GM10847 (cell line): ENCODE data around the gene GRID2.

Source experiments
- POLR2A ChIP-seq: IDR thresholded peaks from 2 replicates; pipeline ENCODE4 v1.6.1; 2011; ENCODE audit not compliant: insufficient read length; ENCODE audit errors: extremely low read depth

Gene GRID2

DNA sequence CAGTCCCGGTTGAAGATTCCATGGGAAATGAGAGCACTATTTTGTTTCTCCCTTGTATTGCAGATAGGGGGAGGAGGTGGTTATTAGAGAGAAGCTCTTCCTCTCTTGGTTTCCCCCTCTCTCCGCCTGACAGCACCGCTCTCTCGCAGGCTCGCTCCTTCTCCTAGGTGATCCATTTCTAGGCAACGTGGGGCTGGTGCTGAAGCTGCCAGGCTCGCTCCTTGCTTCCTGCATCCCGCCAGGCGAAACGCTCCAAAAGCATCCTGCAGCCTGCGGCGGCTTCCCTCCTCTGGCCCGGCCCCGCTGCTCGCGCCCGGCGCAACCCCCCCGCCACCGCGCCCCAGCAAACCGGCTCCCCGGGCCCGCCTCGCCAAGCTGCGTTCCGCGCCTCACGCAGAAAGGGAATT lies at the start of gene GRID2:
TSS of gene GRID2 (plus strand) at position 346 of the 407 bp plus-strand sequence.
- no peak for TF ChIP-seq POLR2A

- no peak for TF ChIP-seq POLR2A
Measured at GRCh38 chr4:92253986-92254671, 49.6 kb upstream of the GRID2 start.

DNA sequence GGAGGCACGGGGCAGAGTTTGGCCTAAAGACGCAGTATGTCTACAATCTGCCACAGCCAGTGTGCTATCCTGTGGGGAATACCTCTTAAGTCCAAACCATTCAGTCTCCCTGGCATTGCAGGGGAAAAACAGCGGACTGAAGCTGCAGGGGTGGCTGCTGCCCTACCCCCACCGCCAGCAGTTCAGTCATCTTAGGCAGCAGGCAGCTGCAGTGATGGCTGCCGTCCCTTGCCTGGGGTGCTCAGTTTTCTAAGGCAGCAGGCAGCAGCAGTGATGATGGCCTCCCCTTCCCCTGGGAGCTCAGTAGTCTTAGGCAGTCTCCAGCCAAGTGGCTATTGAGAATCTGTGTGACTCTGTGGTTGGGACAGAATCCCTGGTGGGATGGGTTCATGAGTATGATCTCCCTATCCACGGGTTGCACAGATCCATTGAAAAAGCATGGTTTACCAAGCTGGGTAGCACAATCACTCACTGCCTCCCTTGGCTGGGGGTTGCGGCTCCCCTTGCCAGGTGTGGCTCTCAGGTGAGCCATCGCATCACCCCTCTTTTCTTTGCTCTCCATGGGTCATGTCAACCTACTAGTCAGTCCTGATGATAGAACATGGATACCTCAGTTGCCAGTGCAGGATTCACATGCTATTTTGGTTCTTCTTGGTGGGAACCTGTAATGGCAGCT lies 48.9 kb upstream of the GRID2 start:
- TF ChIP-seq POLR2A: no peak

DNA sequence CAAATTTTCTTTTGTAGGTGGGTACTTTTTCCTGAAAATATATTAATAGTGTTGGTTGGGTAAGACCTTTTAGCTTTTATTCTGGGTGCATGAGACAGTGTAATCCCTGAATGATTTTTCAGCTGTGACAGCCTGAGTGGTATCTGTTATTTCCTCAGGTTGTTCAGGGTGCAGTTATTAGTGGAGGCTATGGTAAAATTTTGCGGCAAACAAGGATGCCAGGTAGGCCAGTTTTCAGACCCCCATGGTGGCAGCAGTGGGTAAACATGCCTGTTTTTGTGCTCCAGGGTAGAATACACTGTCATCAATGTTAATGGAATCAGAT lies 47.9 kb upstream of the GRID2 start:
- TF ChIP-seq POLR2A: no peak

GRCh38 chr4:92257931-92258857 lies 45.6 kb upstream of the GRID2 start:
- TF ChIP-seq POLR2A: no peak

DNA sequence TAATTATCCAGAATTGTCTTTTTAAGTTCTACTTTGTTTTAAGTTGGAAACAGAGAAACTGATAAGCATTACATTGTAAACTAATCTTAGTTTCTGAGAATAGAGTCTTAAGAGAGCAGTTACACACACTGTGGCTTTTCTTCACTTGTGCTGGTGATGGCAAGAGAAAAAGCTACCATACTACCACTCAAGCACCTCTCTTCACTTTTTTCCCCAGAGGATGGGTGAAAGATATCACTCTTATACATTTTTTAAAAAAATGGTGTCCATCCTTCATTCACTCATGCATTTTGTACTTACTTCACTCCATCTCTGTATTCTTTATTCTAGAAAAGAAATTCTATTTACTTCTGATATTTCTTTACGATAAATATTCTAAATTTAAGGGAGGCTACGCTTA lies 42.5 kb upstream of the GRID2 start:
- TF ChIP-seq POLR2A: no peak

GRCh38 chr4:92262371-92262770 lies 41.4 kb upstream of the GRID2 start:
- no peak for TF ChIP-seq POLR2A

GRCh38 chr4:92263010-92263409 lies 40.8 kb upstream of the GRID2 start:
- TF ChIP-seq POLR2A: no peak

GRCh38 chr4:92263575-92263974 lies 40.2 kb upstream of the GRID2 start:
- TF ChIP-seq POLR2A: no peak

DNA sequence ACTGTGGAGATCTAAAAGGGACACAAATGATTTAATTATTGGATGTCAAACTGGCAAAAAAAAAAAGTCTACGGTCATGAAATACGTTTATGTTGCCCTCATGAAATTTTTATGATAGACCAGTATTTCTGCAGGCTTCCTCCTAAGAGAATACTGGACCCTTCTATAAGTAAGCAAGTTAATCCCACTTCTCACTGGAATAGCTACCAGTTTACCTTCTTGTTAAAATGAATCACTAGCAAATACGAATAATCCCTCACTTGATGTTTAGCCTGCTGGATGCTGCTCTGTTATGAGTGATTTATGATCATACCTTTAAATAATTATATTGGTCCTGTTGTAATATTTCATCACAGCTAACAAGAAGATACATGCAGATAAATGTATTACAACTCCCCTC lies 39.6 kb upstream of the GRID2 start:
- TF ChIP-seq POLR2A: no peak

DNA sequence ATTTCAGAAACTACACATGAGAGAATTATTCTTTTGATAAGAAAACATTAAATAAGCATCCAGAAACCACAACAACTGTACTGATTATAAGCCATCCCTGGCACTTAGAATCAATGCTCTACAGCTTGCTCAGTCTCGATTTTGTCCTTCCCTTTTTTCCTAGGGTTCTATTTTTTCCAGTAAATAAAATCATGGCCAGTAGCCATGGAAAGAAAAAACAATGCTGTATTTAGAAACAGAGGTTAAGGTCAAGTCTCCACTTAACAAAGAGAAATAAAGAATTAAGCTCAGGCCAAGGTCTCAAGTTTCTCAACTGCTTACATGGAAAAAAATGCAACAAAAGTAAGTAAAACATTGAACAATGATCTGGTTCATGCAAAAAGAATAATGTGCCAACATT lies 38.7 kb upstream of the GRID2 start:
- no peak for TF ChIP-seq POLR2A

DNA sequence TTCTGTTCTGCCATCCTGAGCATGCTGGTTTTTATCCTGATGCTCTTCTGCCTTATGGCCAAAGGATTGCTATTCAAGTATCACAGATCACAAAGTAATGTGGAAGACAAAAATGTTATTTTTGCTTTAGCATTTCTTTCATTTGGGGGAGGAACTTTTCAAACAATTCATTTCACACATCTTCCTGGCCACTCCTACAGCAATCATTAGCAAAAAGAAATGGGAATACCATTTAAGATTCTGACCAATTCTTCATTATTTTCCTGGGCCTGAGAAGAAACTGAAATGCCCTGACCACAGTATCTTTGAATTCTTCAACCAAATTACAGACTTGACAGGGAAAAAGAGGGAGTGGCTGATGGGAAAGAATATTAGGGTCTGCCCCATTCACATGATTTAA lies 38.0 kb upstream of the GRID2 start:
- TF ChIP-seq POLR2A: no peak

- TF ChIP-seq POLR2A: no peak
Measured at GRCh38 chr4:92266521-92266920, 37.2 kb upstream of the GRID2 start.

DNA sequence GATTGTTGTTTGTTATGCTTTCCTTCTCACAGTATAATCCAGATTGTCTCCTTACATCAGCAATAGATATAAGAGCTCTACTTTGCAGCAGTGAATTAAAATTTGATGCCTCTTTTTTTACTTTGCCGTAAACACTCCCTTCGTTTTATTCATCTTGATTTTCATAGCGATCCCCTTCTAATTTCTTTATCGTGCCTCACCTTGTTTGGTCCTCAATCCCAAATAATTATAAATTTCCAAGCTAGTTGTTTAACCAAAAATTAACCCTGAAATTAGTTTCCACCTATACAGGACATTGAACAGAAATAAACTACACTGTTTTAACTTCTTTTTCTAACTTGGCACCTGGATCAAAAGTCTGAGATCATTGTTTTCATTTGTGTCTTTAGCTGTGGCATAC lies 35.1 kb upstream of the GRID2 start:
- TF ChIP-seq POLR2A: no peak

- no peak for TF ChIP-seq POLR2A
Measured at GRCh38 chr4:92270908-92271307, 32.9 kb upstream of the GRID2 start.

GRCh38 chr4:92279296-92279695 lies 24.5 kb upstream of the GRID2 start:
- no peak for TF ChIP-seq POLR2A

GRCh38 chr4:92299152-92299551 lies 4.6 kb upstream of the GRID2 start:
- no peak for TF ChIP-seq POLR2A

- no peak for TF ChIP-seq POLR2A
Measured at GRCh38 chr4:92304121-92304520, 355 bp downstream of the GRID2 start.
